ENCODE measurements around the gene BTN1A1. TPM values are rescaled to one million over a fixed set of nuclear protein-coding genes. Genes with fewer than 3 reads are reported as not detected.

BTN1A1 gene
- total and polyA plus RNA-seq, 9 of the 15 experiments (the other 6 are each of a cell fraction or from before 2014, with no cell fraction given) = 0.01 to 0.15 (median 0.06) TPM; not detected in 4

- TF ChIP-seq RREB1 (CRISPR knock-in tag; IDR thresholded peaks at IDR 0.05) = no peak
- peak; percentile 95 for TF ChIP-seq NBN (IDR thresholded peaks at IDR 0.05; ENCODE audit: low read depth)
- TF ChIP-seq HNRNPH1 (optimal IDR thresholded peaks at IDR 0.05; ENCODE audit: low read depth, low read length) = no peak
- no peak for TF ChIP-seq ZNF668 (CRISPR knock-in tag; IDR thresholded peaks at IDR 0.05)
- peak in 1 of 2 experiments; percentile 84 for TF ChIP-seq NCOA2 (IDR thresholded peaks at IDR 0.05; ENCODE audit: partially characterized antibody in 2 of 2)
- no peak for TF ChIP-seq KLF16 (IDR thresholded peaks at IDR 0.05)
- TF ChIP-seq RNF219 (CRISPR knock-in tag; IDR thresholded peaks at IDR 0.05) = no peak
- TF ChIP-seq CXXC5 (CRISPR knock-in tag; IDR thresholded peaks at IDR 0.05) = peak; percentile 87
- TF ChIP-seq MTA3 (IDR thresholded peaks at IDR 0.05; ENCODE audit: borderline replicate concordance) = peak; percentile 81
- TF ChIP-seq PTBP1 (IDR thresholded peaks at IDR 0.05; ENCODE audit: low read depth, low read length) = no peak
- TF ChIP-seq, protein P1, sequence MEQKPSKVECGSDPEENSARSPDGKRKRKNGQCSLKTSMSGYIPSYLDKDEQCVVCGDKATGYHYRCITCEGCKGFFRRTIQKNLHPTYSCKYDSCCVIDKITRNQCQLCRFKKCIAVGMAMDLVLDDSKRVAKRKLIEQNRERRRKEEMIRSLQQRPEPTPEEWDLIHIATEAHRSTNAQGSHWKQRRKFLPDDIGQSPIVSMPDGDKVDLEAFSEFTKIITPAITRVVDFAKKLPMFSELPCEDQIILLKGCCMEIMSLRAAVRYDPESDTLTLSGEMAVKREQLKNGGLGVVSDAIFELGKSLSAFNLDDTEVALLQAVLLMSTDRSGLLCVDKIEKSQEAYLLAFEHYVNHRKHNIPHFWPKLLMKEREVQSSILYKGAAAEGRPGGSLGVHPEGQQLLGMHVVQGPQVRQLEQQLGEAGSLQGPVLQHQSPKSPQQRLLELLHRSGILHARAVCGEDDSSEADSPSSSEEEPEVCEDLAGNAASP (IDR thresholded peaks at IDR 0.05) = no peak
- TF ChIP-seq ZNF3 (CRISPR knock-in tag; IDR thresholded peaks at IDR 0.05) = no peak
- TF ChIP-seq, protein P2, sequence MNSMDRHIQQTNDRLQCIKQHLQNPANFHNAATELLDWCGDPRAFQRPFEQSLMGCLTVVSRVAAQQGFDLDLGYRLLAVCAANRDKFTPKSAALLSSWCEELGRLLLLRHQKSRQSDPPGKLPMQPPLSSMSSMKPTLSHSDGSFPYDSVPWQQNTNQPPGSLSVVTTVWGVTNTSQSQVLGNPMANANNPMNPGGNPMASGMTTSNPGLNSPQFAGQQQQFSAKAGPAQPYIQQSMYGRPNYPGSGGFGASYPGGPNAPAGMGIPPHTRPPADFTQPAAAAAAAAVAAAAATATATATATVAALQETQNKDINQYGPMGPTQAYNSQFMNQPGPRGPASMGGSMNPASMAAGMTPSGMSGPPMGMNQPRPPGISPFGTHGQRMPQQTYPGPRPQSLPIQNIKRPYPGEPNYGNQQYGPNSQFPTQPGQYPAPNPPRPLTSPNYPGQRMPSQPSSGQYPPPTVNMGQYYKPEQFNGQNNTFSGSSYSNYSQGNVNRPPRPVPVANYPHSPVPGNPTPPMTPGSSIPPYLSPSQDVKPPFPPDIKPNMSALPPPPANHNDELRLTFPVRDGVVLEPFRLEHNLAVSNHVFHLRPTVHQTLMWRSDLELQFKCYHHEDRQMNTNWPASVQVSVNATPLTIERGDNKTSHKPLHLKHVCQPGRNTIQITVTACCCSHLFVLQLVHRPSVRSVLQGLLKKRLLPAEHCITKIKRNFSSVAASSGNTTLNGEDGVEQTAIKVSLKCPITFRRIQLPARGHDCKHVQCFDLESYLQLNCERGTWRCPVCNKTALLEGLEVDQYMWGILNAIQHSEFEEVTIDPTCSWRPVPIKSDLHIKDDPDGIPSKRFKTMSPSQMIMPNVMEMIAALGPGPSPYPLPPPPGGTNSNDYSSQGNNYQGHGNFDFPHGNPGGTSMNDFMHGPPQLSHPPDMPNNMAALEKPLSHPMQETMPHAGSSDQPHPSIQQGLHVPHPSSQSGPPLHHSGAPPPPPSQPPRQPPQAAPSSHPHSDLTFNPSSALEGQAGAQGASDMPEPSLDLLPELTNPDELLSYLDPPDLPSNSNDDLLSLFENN (IDR thresholded peaks at IDR 0.05; ENCODE audit: low read depth in 2 of 2, low read length in 2 of 2) = 0 out of 4 replicates have a peak, but pooled peaks of 1 of the 2 experiments have one; percentile 6
- TF ChIP-seq CHD1 (IDR thresholded peaks at IDR 0.05; ENCODE audit: low read length) = no peak
Measured at GRCh38 chr6:26556263-26557070, 56.4 kb downstream of the BTN1A1 start (continued).
